ENCODE measurements around the gene BORCS5. TPM values are rescaled to one million over a fixed set of nuclear protein-coding genes. Genes with fewer than 3 reads are reported as not detected.
A peak's percentile ranks its signal among the peaks of the same experiment; 100 is the strongest.

The BORCS5 gene
- total RNA-seq, 1 donor from 2014 or later = 25.2 TPM

DNA sequence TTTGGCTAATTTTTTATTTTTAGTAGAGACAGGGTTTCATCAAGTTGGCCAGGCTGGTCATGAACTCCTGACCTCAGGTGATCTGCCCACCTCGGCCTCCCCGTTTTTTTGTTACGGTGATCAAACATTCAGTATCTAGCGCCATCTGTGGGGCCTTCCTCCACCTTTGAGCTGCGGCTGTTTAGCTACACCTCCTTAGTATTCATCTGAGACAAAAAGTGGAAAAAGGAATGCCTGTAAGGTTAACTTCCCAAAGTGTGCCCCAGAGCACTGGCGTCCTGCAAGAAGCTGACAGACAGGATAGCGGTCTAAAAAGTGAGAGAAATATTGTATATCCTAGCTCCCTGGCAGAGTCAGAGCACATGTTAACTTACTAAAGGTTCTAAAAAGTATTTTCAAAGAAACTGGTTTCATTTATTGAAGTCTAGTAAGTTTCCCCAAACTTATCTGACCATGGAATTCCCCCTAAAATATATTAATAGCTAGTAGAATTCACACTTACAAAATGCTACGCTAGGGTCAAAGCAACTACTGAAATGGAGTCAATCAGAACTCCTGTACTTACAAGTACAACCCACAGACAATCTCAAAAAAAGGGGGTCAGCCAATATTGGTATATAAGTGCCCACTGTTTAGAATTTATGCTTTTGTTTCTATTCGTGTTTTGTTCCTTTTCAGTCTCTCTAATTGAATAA lies 146.7 kb downstream of the BORCS5 start:
- no peak for TF ChIP-seq CTCF (IDR thresholded peaks at IDR 0.05; ENCODE audit: unreplicated experiment)
- Mint-ChIP-seq H3K27ac (no peak overlapping the region), H3K36me3 (ENCODE audit: insufficient read depth) (peaks cover 16% of the 10 kb centered on the region), H3K27me3 (no peaks in the 10 kb centered on the region), H3K4me1 (ENCODE audit: low read depth) (peaks cover 17% of the 10 kb centered on the region), H3K9me3 (ENCODE audit: low read depth) (no peaks in the 10 kb centered on the region), H3K4me3 (ENCODE audit: low read depth) (no peak overlapping the region)
- no peak for DNase-seq (ENCODE audit: low spot score, unreplicated experiment)

GRCh38 chr12:12505544-12506495 lies 148.9 kb downstream of the BORCS5 start:
- Mint-ChIP-seq H3K4me3 (ENCODE audit: low read depth) (no peak overlapping the region), H3K9me3 (ENCODE audit: low read depth) (no peaks in the 10 kb centered on the region), H3K36me3 (ENCODE audit: insufficient read depth) (peaks cover 5% of the 10 kb centered on the region), H3K27ac (no peak overlapping the region), H3K4me1 (ENCODE audit: low read depth) (peaks cover 17% of the 10 kb centered on the region), H3K27me3 (no peaks in the 10 kb centered on the region)
- DNase-seq (ENCODE audit: low spot score, unreplicated experiment) = no peak
- TF ChIP-seq CTCF (IDR thresholded peaks at IDR 0.05; ENCODE audit: unreplicated experiment) = no peak

DNA sequence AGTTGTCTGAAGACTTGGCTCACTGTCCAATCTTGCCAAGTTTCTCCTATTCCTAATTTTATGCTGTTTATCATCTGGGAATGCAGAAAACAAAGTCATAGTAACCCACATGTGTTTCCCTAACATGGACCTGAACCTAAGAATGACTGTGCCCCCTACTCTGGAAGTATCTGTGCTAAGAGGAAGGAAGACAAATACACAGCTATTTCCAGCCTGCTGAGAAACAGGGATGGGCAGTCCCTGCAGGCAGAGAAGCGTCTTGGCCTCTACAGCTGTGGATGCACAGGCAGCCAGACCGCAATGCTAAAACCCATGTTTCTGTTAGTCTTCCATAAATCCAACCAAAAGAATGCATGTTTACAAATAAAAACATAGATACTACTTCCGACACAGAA lies 149.6 kb downstream of the BORCS5 start:
- no peak for DNase-seq (ENCODE audit: low spot score, unreplicated experiment)
- Mint-ChIP-seq H3K27me3 (no peaks in the 10 kb centered on the region), H3K36me3 (ENCODE audit: insufficient read depth) (peaks cover 5% of the 10 kb centered on the region), H3K4me1 (ENCODE audit: low read depth) (peaks cover 17% of the 10 kb centered on the region), H3K9me3 (ENCODE audit: low read depth) (no peaks in the 10 kb centered on the region), H3K4me3 (ENCODE audit: low read depth) (no peak overlapping the region), H3K27ac (peak overlapping the region; percentile 8)
- TF ChIP-seq CTCF (IDR thresholded peaks at IDR 0.05; ENCODE audit: unreplicated experiment) = no peak

GRCh38 chr12:12507121-12507520 lies 150.2 kb downstream of the BORCS5 start:
- no peak for DNase-seq (ENCODE audit: low spot score, unreplicated experiment)
- Mint-ChIP-seq H3K36me3 (ENCODE audit: insufficient read depth) (peaks cover 5% of the 10 kb centered on the region), H3K4me1 (ENCODE audit: low read depth) (peaks cover 17% of the 10 kb centered on the region), H3K27ac (no peak overlapping the region), H3K4me3 (ENCODE audit: low read depth) (no peak overlapping the region), H3K9me3 (ENCODE audit: low read depth) (no peaks in the 10 kb centered on the region), H3K27me3 (no peaks in the 10 kb centered on the region)
- TF ChIP-seq CTCF (IDR thresholded peaks at IDR 0.05; ENCODE audit: unreplicated experiment) = no peak

- no peak for TF ChIP-seq CTCF (IDR thresholded peaks at IDR 0.05; ENCODE audit: unreplicated experiment)
- Mint-ChIP-seq H3K4me1 (ENCODE audit: low read depth) (peaks cover 16% of the 10 kb centered on the region), H3K27me3 (no peaks in the 10 kb centered on the region), H3K36me3 (ENCODE audit: insufficient read depth) (no peaks in the 10 kb centered on the region), H3K9me3 (ENCODE audit: low read depth) (no peaks in the 10 kb centered on the region), H3K4me3 (ENCODE audit: low read depth) (no peak overlapping the region), H3K27ac (no peak overlapping the region)
- no peak for DNase-seq (ENCODE audit: low spot score, unreplicated experiment)
These were observed 151.7 kb downstream of the BORCS5 start for GRCh38 chr12:12508612-12509011.

Data from progenitor cell of endocrine pancreas (in vitro differentiated cells).